MM.1S (cell line): Measurements from ENCODE around the gene P4HA1.

Experiments used
- DNase-seq: peaks from one replicate; pipeline ENCODE4 v3.0.0-alpha.2; 2015
- H2AFZ ChIP-seq: fragments of 300-600 bp; sonication (generic); 2 replicates; pipeline ENCODE4 v1.6.0; 2016; ENCODE audit warnings: antibody characterized with exemption, low read length
- H3F3A ChIP-seq: fragments of 300-600 bp; sonication (generic); 2 replicates; pipeline ENCODE4 v1.6.1; 2016; ENCODE audit warnings: mild to moderate bottlenecking, antibody characterized with exemption, low read length, moderate library complexity, mixed read lengths; ENCODE audit not compliant: insufficient read depth
- H3K27ac ChIP-seq: fragments of 300-600 bp; sonication (generic); 2 replicates; pipeline ENCODE4 v1.5.1; 2016; ENCODE audit warnings: mild to moderate bottlenecking, low read length
- H3K27me3 ChIP-seq: fragments of 300-600 bp; sonication (generic); replicated peaks from 2 replicates; pipeline ENCODE4 v1.6.0; 2016; ENCODE audit warnings: low read length; ENCODE audit not compliant: insufficient read depth
- H3K36me3 ChIP-seq: fragments of 300-600 bp; sonication (generic); replicated peaks from 2 replicates; pipeline ENCODE4 v1.6.1; 2016; ENCODE audit warnings: mild to moderate bottlenecking, low read length, mixed read lengths; ENCODE audit not compliant: insufficient read depth
- H3K4me1 ChIP-seq: fragments of 300-600 bp; sonication (generic); 2 replicates; pipeline ENCODE4 v1.6.1; 2016; ENCODE audit warnings: low read length, mixed read lengths
- H3K4me2 ChIP-seq: fragments of 300-600 bp; sonication (generic); 2 replicates; pipeline ENCODE4 v1.6.0; 2016; ENCODE audit warnings: low read depth, low read length
- H3K4me3 ChIP-seq: fragments of 300-600 bp; sonication (generic); 2 replicates; pipeline ENCODE4 v1.5.1; 2016; ENCODE audit warnings: low read length, mixed read lengths
- H3K79me2 ChIP-seq: fragments of 300-600 bp; sonication (generic); 2 replicates; pipeline ENCODE4 v1.6.1; 2016; ENCODE audit warnings: mixed run types, low read length, mixed read lengths
- H3K9ac ChIP-seq: fragments of 300-600 bp; sonication (generic); 2 replicates; pipeline ENCODE4 v1.6.1; 2016; ENCODE audit warnings: low read length, mixed read lengths
- H3K9me2 ChIP-seq: fragments of 300-600 bp; sonication (generic); replicated peaks from 2 replicates; pipeline ENCODE4 v1.6.1; 2016; ENCODE audit warnings: mild to moderate bottlenecking, low read length, mixed read lengths; ENCODE audit not compliant: insufficient read depth
- H3K9me3 ChIP-seq: fragments of 300-600 bp; sonication (generic); replicated peaks from 2 replicates; pipeline ENCODE4 v1.6.1; 2016; ENCODE audit warnings: mild to moderate bottlenecking, low read length, mixed read lengths; ENCODE audit not compliant: insufficient read depth
- H4K20me1 ChIP-seq: fragments of 300-600 bp; sonication (generic); 2 replicates; pipeline ENCODE4 v1.6.1; 2016; ENCODE audit warnings: mild to moderate bottlenecking, low read length, moderate library complexity, mixed read lengths; ENCODE audit not compliant: insufficient read depth
- EZH2 ChIP-seq: fragments of 300-600 bp; sonication (generic); optimal IDR thresholded peaks from 2 replicates; pipeline ENCODE3; 2017; ENCODE audit warnings: low read depth, mild to moderate bottlenecking, antibody characterized with exemption, low read length, mixed read lengths
- EZH2phosphoT487 ChIP-seq: fragments of 300-600 bp; sonication (generic); IDR thresholded peaks from 2 replicates; pipeline ENCODE4 v1.6.1; 2018; ENCODE audit warnings: antibody characterized with exemption, low read length
- TF ChIP-seq, protein P1 (sequence below): fragments of 300-600 bp; sonication (generic); IDR thresholded peaks from 2 replicates; pipeline ENCODE4 v1.5.1; 2016; ENCODE audit warnings: antibody characterized with exemption, low read length, mixed read lengths

Gene P4HA1

DNA sequence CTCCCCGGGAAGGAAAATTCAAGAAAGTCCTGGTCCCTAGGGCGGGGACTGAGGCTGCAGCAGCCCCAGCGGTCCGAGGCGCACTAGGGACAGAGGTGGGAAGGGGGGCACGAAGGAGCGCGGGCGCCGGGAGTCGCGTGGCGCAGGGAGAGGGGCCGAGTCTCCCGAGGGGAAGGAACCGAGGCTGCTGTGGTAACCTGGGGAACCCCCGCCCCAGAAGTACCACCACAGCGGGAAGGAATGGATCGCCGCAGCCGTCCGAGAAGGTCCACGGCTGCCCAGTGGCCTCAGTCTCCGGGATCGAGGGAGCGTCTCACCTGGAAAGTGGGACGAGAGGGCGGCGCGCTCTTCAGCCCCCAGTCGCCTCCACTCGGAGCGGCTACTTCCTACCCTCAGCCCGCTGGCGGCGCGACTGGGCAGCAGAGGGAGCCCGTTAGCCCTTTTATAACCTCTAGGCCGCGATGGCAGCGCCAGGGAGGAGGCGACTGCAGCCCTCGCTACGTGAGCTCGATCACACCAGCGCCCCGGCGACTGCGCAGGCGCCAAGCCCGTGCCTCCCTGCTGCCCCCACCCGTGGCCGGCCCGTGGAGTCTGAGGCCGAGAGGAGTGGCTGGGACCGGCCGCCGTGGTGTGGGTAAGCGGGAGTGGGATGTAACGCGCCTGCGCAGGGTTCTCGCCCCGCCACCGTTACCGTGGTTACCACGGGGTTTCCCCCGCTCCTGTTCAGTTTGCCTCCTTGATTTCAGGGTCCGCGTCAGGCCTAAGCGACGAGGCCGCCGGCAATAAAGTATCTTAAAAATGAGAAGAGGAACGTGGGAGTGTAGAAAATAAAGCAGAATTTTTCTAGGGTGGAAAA, at the start of gene P4HA1:
Gene P4HA1 (minus strand): TSS at position 418 of the 856 bp plus-strand sequence. CDS start 21,983 bp downstream, outside the sequence.
- peak within 1 kb of the TSS; percentile 95 for H2AFZ ChIP-seq
- peaks cover 37% of the 10 kb centered on the region for H3K79me2 ChIP-seq
- H3K36me3 ChIP-seq: no peaks in the 10 kb centered on the region
- TF ChIP-seq, protein P1, sequence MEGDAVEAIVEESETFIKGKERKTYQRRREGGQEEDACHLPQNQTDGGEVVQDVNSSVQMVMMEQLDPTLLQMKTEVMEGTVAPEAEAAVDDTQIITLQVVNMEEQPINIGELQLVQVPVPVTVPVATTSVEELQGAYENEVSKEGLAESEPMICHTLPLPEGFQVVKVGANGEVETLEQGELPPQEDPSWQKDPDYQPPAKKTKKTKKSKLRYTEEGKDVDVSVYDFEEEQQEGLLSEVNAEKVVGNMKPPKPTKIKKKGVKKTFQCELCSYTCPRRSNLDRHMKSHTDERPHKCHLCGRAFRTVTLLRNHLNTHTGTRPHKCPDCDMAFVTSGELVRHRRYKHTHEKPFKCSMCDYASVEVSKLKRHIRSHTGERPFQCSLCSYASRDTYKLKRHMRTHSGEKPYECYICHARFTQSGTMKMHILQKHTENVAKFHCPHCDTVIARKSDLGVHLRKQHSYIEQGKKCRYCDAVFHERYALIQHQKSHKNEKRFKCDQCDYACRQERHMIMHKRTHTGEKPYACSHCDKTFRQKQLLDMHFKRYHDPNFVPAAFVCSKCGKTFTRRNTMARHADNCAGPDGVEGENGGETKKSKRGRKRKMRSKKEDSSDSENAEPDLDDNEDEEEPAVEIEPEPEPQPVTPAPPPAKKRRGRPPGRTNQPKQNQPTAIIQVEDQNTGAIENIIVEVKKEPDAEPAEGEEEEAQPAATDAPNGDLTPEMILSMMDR: peak; percentile 70
- no peak for TF ChIP-seq EZH2phosphoT487
- no peaks in the 10 kb centered on the region for H4K20me1 ChIP-seq
- peaks cover 14% of the 10 kb centered on the region for H3K4me1 ChIP-seq
- peak within 1 kb of the TSS; percentile 82 for H3K9ac ChIP-seq
- peak within 1 kb of the TSS; percentile 82 for H3K27ac ChIP-seq
- no peaks in the 10 kb centered on the region for H3K9me3 ChIP-seq
- H3K4me3 ChIP-seq: peak within 1 kb of the TSS; percentile 97
- peaks cover 17% of the 10 kb centered on the region for H3F3A ChIP-seq
- H3K27me3 ChIP-seq: no peaks in the 10 kb centered on the region
- DNase-seq: peak; percentile 98
- H3K4me2 ChIP-seq: peak within 1 kb of the TSS; percentile 85
- no peaks in the 10 kb centered on the region for H3K9me2 ChIP-seq

DNA sequence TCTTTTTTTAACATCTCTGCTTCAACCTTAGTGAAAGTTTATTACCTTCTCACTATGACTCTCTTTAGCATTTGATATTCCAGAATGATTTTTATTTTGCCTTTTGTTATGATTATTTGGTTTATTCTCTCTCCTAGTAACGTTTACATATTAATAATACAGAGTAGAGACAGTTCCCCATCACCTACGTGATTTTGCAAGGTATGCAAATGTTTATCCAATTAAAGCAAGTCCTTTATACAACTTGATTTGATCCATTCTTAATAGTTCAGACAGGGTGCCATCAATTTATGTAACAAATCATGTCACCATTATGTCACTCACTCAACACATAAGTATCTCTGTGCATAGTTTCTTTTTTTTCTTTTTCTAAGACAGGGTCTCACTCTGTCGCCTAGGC, 44.9 kb upstream of the P4HA1 start:
- Histone ChIP-seq H3K9me2 (no peaks in the 10 kb centered on the region), H3K4me3 (no peak overlapping the region), H3K4me1 (no peaks in the 10 kb centered on the region), H3K27me3 (no peaks in the 10 kb centered on the region), H3K4me2 (no peak overlapping the region), H2AFZ (no peak overlapping the region), H3K9ac (no peak overlapping the region), H3K79me2 (no peaks in the 10 kb centered on the region), H3K27ac (no peak overlapping the region), H3K9me3 (no peaks in the 10 kb centered on the region), H4K20me1 (no peaks in the 10 kb centered on the region), H3F3A (no peaks in the 10 kb centered on the region), H3K36me3 (no peaks in the 10 kb centered on the region)
- TF ChIP-seq EZH2 (no peak), EZH2phosphoT487 (no peak)
- TF ChIP-seq, protein P1: no peak
- no peak for DNase-seq

DNA sequence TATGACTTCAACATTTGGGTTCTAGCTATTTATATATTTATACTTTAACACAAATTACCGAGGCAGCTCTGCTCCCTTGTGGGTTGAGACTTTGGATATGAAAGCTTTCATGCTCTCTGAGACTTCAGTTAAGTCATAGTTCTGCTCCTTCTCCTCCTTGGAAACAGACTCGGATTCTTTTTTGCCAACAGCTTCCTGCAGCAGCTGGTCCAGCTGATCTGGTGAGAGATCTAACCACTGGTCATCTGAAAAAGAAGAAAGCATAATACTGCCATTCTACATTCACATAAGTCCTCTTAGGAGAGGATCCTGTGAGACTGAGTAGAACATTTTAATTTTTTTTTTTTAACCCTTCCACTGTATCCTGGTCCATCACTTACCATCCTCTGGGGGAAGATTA, 42.6 kb upstream of the P4HA1 start:
- Histone ChIP-seq H4K20me1 (no peaks in the 10 kb centered on the region), H3F3A (no peaks in the 10 kb centered on the region), H3K9me2 (no peaks in the 10 kb centered on the region), H3K27me3 (no peaks in the 10 kb centered on the region), H3K9ac (no peak overlapping the region), H3K79me2 (no peaks in the 10 kb centered on the region), H3K27ac (no peak overlapping the region), H3K4me1 (no peaks in the 10 kb centered on the region), H3K9me3 (no peaks in the 10 kb centered on the region), H3K4me2 (no peak overlapping the region), H3K36me3 (peaks cover 4% of the 10 kb centered on the region; the same call in 1 of the 2 replicates), H2AFZ (no peak overlapping the region), H3K4me3 (no peak overlapping the region)
- DNase-seq: no peak
- TF ChIP-seq EZH2phosphoT487 (no peak), EZH2 (no peak)
- TF ChIP-seq, protein P1: no peak
